ENCODE data around the gene CCDC38. TPM values are rescaled to one million over a fixed set of nuclear protein-coding genes. Genes with fewer than 3 reads are reported as not detected.

CCDC38 gene
- total and polyA plus RNA-seq, 11 donors = 0.03 to 0.20 (median 0.08) TPM; not detected in 8

DNA sequence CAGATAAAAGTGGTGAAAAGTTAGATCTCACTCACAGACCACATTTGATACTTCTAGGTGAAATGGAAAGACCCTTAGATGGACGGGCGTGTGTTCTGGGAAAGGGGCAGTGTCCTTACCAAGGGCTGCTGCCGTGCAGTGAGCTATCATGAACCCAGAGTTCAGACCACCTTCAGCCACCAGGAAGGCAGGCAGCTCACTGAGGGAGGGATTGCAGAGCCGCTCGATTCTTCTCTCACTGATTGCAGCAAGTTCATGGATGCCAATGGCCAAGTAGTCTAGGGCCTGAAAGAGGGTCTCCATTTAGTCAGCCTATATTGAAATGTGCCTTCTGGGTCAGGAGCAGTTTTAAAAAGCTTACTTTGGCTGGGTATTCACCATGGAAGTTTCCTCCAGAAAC is 38.0 kb upstream of the CCDC38 start:
- Histone ChIP-seq H3K27me3 (no peaks in the 10 kb centered on the region), H3K4me3 (no peak overlapping the region), H3K9me3 (no peaks in the 10 kb centered on the region), H3K36me3 (no peaks in the 10 kb centered on the region), H3K4me1 (no peaks in the 10 kb centered on the region), H3K27ac (no peak overlapping the region)
- DNase-seq (no peak), ATAC-seq (no peak)
- TF ChIP-seq POLR2A (IDR thresholded peaks at IDR 0.05) = no peak
- TF ChIP-seq, protein P1, sequence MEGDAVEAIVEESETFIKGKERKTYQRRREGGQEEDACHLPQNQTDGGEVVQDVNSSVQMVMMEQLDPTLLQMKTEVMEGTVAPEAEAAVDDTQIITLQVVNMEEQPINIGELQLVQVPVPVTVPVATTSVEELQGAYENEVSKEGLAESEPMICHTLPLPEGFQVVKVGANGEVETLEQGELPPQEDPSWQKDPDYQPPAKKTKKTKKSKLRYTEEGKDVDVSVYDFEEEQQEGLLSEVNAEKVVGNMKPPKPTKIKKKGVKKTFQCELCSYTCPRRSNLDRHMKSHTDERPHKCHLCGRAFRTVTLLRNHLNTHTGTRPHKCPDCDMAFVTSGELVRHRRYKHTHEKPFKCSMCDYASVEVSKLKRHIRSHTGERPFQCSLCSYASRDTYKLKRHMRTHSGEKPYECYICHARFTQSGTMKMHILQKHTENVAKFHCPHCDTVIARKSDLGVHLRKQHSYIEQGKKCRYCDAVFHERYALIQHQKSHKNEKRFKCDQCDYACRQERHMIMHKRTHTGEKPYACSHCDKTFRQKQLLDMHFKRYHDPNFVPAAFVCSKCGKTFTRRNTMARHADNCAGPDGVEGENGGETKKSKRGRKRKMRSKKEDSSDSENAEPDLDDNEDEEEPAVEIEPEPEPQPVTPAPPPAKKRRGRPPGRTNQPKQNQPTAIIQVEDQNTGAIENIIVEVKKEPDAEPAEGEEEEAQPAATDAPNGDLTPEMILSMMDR (IDR thresholded peaks at IDR 0.05) = no peak
- intact Hi-C loops (cut with DNase I) = no loop called here
- 88 to 90% (median 88%) methylated on average over 5 of the region's 5 CpGs for WGBS, 4 donors

DNA sequence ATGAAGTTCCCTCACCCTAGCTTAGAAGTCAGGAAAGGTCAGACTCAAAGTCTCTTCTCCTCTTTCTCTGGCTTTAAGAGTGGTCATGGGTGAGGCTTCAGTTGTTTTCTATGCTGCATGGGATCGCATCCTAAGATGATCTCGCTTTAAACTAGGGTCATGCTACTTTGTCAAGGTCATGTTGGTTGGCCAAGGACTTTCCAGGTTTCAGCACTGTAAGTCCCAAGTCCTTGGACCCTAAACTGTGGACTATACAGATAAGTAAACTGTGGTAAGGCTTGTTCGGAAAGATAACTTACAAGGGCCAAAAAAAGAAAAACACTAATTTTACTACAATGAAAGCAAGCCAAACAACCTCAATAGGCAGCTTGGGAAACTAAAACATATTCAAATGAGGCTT is 36.4 kb upstream of the CCDC38 start:
- H3K36me3 ChIP-seq = no peaks in the 10 kb centered on the region
- no peak overlapping the region for H3K27ac ChIP-seq
- H3K9me3 ChIP-seq = no peaks in the 10 kb centered on the region
- no peak for TF ChIP-seq POLR2A (IDR thresholded peaks at IDR 0.05)
- TF ChIP-seq, protein P1 (IDR thresholded peaks at IDR 0.05) = no peak
- intact Hi-C loops (cut with DNase I) = no loop called here
- H3K4me3 ChIP-seq = no peak overlapping the region
- 86 to 91% (median 89%) methylated on average over 3 of the region's 3 CpGs for WGBS, 4 donors
- H3K27me3 ChIP-seq = no peaks in the 10 kb centered on the region
- DNase-seq (no peak), ATAC-seq (no peak)
- H3K4me1 ChIP-seq = no peaks in the 10 kb centered on the region

DNA sequence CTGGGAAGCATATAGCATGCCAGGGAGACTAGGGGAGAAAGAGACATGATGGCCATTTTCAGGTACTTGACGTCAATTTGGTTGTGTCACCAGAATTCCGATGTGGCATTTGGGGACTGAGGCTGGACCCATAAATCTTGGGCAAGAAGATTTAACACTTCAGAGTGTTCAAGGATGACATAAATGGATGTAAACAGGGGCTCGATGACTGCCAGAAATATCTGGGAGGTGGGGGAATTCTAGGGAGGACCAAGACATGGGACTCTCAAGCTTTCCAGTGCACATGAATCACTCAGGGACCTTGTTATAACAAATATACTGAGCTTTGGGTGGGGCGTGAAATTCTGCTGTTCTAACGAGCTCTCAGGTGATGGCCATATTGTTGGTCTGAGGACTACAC is 35.9 kb upstream of the CCDC38 start:
- H3K9me3 ChIP-seq = no peaks in the 10 kb centered on the region
- H3K27me3 ChIP-seq = no peaks in the 10 kb centered on the region
- 89 to 95% (median 90%) methylated on average over 5 of the region's 5 CpGs for WGBS, 4 donors
- H3K4me1 ChIP-seq = no peaks in the 10 kb centered on the region
- DNase-seq (no peak), ATAC-seq (no peak)
- no peak overlapping the region for H3K4me3 ChIP-seq
- intact Hi-C loops (cut with DNase I) = no loop called here
- H3K36me3 ChIP-seq = no peaks in the 10 kb centered on the region
- TF ChIP-seq POLR2A (IDR thresholded peaks at IDR 0.05) = no peak
- TF ChIP-seq, protein P1 (IDR thresholded peaks at IDR 0.05) = no peak
- H3K27ac ChIP-seq = no peak overlapping the region

DNA sequence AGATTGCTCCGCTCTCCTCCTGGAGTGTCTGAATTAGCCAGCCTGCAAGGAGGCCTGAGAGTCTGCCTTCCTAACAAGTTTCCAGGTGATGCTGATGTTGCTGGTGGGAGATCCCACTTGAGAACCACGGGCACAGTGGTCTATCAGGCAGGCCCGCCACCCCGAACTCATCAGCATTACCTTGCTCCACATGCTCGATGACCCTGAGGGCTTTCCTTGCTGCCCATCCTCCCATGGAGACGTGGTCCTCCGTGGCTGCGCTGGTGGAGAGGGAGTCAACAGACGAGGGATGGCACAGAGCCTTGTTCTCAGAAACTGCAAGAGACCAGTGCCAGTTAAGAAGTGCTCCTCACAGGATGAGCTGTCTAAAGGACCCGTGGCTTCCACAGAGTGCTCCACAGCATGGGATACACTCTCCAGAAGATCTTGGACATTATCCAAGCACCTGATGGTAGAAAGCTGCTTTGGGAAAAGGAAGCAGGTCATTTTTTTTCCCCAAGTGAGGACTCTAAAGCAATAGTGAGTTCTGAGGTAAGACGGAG is 35.4 kb upstream of the CCDC38 start:
- intact Hi-C loops (cut with DNase I) = no loop called here
- 85 to 90% (median 87%) methylated on average over 11 of the region's 11 CpGs for WGBS, 4 donors

More for the DNA sequence above, 35.4 kb upstream of the CCDC38 start:
- ATAC-seq (no peak), DNase-seq (no peak)
- Histone ChIP-seq H3K4me3 (no peak overlapping the region), H3K36me3 (no peaks in the 10 kb centered on the region), H3K4me1 (no peaks in the 10 kb centered on the region), H3K27ac (no peak overlapping the region), H3K9me3 (no peaks in the 10 kb centered on the region), H3K27me3 (no peaks in the 10 kb centered on the region)
- TF ChIP-seq POLR2A (IDR thresholded peaks at IDR 0.05) = no peak
- TF ChIP-seq, protein P1 (IDR thresholded peaks at IDR 0.05) = no peak

Measured in heart left ventricle (tissue), 16 donors.